Ishikawa (cell line): ENCODE results near the gene MARCHF11.

ENCODE experiments used
- CEBPB ChIP-seq: IDR thresholded peaks from 2 replicates; pipeline ENCODE4 v1.6.1; 2012
- CREB1 ChIP-seq: IDR thresholded peaks from 2 replicates; pipeline ENCODE4 v1.6.1; 2012; ENCODE audit warnings: low read depth
- EGR1 ChIP-seq: IDR thresholded peaks from 2 replicates; pipeline ENCODE4 v1.6.1; 2012
- EP300 ChIP-seq: IDR thresholded peaks from 2 replicates; pipeline ENCODE4 v1.6.1; 2012; ENCODE audit warnings: borderline replicate concordance
- FOXM1 ChIP-seq: IDR thresholded peaks from 2 replicates; pipeline ENCODE4 v1.6.1; 2012; ENCODE audit warnings: low read depth, borderline replicate concordance
- NFIC ChIP-seq: IDR thresholded peaks from 2 replicates; pipeline ENCODE4 v1.6.1; 2012
- RAD21 ChIP-seq: IDR thresholded peaks from 2 replicates; pipeline ENCODE4 v1.6.1; 2012; ENCODE audit warnings: low read depth
- TAF1 ChIP-seq: IDR thresholded peaks from 2 replicates; pipeline ENCODE4 v1.6.1; 2012; ENCODE audit warnings: low read depth, mild to moderate bottlenecking
- TCF12 ChIP-seq: IDR thresholded peaks from 2 replicates; pipeline ENCODE4 v1.6.1; 2012; ENCODE audit warnings: low read depth
- TEAD4 ChIP-seq: IDR thresholded peaks from 2 replicates; pipeline ENCODE4 v1.6.1; 2012
- YY1 ChIP-seq: IDR thresholded peaks from 2 replicates; pipeline ENCODE4 v1.6.1; 2012; ENCODE audit warnings: low read depth
- ZBTB7A ChIP-seq: IDR thresholded peaks from 2 replicates; pipeline ENCODE4 v1.6.1; 2012; ENCODE audit warnings: low read depth
- TF ChIP-seq, protein P1 (sequence below): IDR thresholded peaks from 2 replicates; pipeline ENCODE4 v1.6.1; 2012
- TF ChIP-seq, protein P2 (sequence below): IDR thresholded peaks from 2 replicates; pipeline ENCODE4 v1.6.1; 2012
- TF ChIP-seq, protein P3 (sequence below): IDR thresholded peaks from 2 replicates; pipeline ENCODE4 v1.6.1; 2012; ENCODE audit warnings: low read depth, mild to moderate bottlenecking

The MARCHF11 gene

DNA sequence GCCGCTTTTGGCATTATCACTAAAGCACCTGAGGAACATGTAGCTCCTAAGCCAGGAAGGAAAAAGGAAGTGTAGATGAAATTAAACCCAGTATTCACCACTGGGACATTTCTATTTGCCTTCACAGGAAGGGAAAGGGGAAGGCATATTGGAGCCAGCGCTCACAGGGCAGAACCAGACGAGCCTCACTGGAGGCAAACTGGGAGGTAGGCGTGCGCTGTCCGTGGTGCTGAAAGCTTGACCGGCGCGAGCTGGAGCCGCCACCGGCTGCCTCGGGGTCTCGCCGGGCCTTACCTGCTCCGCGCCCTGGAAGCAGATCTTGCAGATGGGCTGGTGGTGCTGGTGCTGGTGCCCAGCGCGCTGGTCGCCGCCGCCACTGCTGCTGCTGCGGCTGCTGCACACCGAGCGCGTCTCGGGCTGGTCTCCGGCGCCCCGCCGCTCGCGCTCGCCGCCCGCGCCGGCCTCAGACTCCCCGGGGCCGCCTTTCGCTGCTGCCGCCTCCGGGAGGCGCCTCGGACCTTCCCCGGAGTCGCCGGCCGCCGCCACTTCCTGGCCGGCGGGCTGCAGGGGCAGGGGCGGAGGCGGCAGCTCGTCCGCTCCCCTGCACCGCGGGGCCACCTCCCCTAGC, 732 bp downstream of the MARCHF11 start:
- TF ChIP-seq EGR1 (peak; percentile 34; the same call in 1 of the 2 replicates), CREB1 (no peak), EP300 (no peak), TCF12 (no peak), TAF1 (no peak), RAD21 (no peak), NFIC (no peak), CEBPB (no peak), TEAD4 (no peak), YY1 (no peak), FOXM1 (no peak), ZBTB7A (peak; percentile 31; the same call in 1 of the 2 replicates)
- TF ChIP-seq, protein P1, sequence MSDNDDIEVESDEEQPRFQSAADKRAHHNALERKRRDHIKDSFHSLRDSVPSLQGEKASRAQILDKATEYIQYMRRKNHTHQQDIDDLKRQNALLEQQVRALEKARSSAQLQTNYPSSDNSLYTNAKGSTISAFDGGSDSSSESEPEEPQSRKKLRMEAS = 0 out of 2 replicates have a peak, but pooled peaks have one; percentile 11
- TF ChIP-seq, protein P2, sequence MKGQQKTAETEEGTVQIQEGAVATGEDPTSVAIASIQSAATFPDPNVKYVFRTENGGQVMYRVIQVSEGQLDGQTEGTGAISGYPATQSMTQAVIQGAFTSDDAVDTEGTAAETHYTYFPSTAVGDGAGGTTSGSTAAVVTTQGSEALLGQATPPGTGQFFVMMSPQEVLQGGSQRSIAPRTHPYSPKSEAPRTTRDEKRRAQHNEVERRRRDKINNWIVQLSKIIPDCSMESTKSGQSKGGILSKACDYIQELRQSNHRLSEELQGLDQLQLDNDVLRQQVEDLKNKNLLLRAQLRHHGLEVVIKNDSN = no peak
- TF ChIP-seq, protein P3, sequence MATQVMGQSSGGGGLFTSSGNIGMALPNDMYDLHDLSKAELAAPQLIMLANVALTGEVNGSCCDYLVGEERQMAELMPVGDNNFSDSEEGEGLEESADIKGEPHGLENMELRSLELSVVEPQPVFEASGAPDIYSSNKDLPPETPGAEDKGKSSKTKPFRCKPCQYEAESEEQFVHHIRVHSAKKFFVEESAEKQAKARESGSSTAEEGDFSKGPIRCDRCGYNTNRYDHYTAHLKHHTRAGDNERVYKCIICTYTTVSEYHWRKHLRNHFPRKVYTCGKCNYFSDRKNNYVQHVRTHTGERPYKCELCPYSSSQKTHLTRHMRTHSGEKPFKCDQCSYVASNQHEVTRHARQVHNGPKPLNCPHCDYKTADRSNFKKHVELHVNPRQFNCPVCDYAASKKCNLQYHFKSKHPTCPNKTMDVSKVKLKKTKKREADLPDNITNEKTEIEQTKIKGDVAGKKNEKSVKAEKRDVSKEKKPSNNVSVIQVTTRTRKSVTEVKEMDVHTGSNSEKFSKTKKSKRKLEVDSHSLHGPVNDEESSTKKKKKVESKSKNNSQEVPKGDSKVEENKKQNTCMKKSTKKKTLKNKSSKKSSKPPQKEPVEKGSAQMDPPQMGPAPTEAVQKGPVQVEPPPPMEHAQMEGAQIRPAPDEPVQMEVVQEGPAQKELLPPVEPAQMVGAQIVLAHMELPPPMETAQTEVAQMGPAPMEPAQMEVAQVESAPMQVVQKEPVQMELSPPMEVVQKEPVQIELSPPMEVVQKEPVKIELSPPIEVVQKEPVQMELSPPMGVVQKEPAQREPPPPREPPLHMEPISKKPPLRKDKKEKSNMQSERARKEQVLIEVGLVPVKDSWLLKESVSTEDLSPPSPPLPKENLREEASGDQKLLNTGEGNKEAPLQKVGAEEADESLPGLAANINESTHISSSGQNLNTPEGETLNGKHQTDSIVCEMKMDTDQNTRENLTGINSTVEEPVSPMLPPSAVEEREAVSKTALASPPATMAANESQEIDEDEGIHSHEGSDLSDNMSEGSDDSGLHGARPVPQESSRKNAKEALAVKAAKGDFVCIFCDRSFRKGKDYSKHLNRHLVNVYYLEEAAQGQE = peak; percentile 99

- TF ChIP-seq EP300 = no peak
- no peak for TF ChIP-seq YY1
- no peak for TF ChIP-seq RAD21
- no peak for TF ChIP-seq CREB1
- TF ChIP-seq, protein P3 = no peak
- TF ChIP-seq ZBTB7A = no peak
- TF ChIP-seq, protein P1 = no peak
- TF ChIP-seq EGR1 = no peak
- no peak for TF ChIP-seq TAF1
- TF ChIP-seq FOXM1 = no peak
- no peak for TF ChIP-seq TCF12
- TF ChIP-seq NFIC = no peak
These were observed 10.0 kb downstream of the MARCHF11 start for GRCh38 chr5:16169550-16169949.

DNA sequence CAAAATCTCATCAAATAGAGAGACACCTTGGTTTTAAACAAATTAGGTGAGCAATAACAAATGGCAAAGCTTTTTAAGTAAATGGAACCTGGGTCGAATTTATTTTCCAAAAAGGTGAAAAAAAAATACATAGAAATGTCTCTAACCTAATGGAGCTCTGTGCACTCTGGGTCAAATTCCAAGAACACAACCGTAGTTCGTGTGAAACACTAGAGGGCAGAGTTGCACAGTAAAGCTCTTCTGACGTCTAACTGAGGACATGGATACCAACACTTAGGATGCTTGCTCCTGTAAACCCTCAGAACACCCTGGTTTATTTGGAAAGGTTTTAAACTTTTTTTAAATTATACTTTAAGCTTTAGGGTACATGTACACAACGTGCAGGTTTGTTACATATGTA, 18.9 kb downstream of the MARCHF11 start:
- TF ChIP-seq RAD21 (peak; percentile 76), FOXM1 (no peak), EGR1 (no peak), TEAD4 (no peak)
- TF ChIP-seq, protein P3 = no peak

DNA sequence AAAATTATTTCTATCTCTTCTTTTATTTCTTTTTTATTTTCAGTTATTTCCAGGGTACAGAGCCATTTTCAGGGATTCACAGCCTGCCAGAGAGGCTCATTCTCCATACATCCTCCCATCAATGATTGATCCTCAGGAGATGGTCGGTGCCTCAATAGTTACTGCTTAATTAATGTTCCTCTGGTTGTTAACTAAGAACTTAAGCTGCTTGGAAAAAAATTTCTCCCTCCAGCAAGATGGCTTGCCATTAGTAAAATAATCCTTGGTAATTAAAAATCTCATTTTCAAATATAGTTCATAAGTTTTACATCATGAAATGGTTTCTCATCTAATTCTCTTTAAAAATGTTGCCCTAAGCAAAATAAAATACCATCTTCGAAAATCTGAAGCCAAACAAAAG, 20.0 kb downstream of the MARCHF11 start:
- TF ChIP-seq TCF12 (no peak), EGR1 (no peak), TEAD4 (no peak), YY1 (no peak), EP300 (no peak), ZBTB7A (no peak), CEBPB (no peak), RAD21 (no peak), CREB1 (no peak), TAF1 (no peak)
- TF ChIP-seq, protein P1 = no peak
- TF ChIP-seq, protein P2 = no peak
